ENCODE data around the gene COMTD1. TPM values are rescaled to one million over a fixed set of nuclear protein-coding genes. Genes with fewer than 3 reads are reported as not detected.
A peak's percentile ranks its signal among the peaks of the same experiment; 100 is the strongest.

Gene COMTD1
- total RNA-seq = 36.4 and 36.9 TPM in 2 replicates

DNA sequence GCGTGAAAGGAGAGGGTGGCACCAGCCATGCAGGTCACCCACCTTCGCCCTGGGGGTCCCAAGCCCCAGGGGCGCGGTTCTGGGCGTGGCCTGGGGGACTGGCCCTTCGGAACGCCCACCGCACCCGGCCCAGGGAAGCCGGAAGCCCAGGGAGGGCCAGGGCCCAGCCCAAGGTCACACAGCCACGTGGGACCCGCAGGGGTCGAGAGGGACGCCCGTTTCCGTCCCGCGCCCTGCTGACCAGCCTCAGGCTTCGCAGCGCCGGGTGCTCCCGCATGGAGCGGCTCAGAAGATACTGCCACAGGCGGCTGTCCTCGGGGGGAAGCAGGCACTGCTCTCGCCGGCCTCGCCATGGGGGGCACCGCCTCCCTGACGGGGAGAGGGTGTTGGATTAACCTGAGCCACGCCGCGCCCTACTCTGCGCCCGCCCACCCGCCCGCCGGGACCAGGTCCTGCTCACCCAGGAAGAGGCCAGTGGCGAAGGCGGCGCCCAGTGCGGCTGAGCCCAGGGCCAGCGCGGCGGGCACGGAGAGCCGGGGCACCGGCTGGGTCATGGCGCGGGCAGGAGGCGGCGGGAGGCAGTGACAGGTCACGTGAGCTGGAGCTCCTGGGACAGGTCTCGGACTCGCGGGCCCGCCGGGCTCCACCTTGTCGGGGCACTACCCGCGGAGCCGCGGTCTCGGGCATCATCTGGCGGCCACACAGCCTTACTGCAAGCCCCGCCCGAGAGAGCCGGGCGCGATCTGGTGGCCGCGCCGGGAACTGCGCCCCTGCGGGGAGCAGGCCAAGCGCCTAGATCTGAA, at the start of gene COMTD1:
Gene COMTD1 (minus strand): TSS at position 583 of the 803 bp plus-strand sequence. CDS start 29 bp downstream, at position 554.
- peak; percentile 91 for DNase-seq (ENCODE audit: low spot score)
- Mint-ChIP-seq H3K4me1 (ENCODE audit: low read depth) (peaks cover 27% of the 10 kb centered on the region), H3K27ac (peak within 1 kb of the TSS; percentile 93), H3K9me3 (no peaks in the 10 kb centered on the region), H3K36me3 (ENCODE audit: low read depth) (peaks cover 25% of the 10 kb centered on the region), H3K4me3 (peak within 1 kb of the TSS; percentile 84), H3K27me3 (ENCODE audit: insufficient read depth) (no peaks in the 10 kb centered on the region)
- intact Hi-C loops (cut with micrococcal nuclease) = loop anchor here (1.0 to 10.0 kb wide), 8 partner anchors 47 to 1386 kb away; partner anchors contain the start of genes CAMK2G and KAT6B

DNA sequence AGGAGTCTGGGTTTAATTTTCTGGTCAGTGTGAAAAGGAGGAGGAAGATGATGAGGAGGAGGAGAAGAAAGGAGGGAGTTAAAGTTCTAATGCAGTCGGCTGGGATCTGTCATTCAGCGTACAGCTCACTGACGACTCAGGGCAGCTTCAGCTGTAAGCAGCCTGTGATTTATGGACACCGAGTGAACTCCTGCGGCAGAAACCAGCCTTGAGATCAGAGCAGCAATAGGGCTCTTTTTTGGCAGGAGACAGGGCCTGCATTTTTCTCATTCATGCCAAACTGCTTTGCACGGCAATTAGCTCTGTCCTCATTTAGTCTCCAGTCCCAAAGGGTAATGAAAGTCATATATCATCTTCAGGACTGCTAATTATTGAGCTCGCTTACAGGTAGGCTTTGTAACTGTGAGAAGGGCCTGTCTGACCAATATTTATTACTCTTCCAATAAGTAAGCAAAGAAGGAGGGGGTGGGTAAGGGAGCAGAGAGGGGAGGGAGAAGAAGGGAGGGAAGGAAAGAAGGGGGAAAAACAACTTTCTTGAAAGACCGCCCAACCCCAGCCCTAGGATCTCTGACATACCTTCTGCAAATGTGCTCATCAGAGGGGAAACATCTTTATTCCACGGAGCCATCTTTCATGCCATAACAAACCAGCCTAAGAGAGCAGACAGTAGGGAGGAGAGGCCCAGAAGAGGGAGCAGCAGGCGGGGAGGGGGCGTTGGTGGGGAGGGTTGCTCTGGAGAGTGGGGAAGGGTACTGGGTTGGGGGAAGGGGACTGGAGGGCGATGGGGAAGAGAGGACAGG, 48.1 kb upstream of the COMTD1 start:
- no peaks in the 10 kb centered on the region for H3K36me3 Mint-ChIP-seq (ENCODE audit: low read depth)
- no peaks in the 10 kb centered on the region for H3K9me3 Mint-ChIP-seq
- no peak overlapping the region for H3K27ac Mint-ChIP-seq
- no peak for DNase-seq (ENCODE audit: low spot score)
- H3K4me3 Mint-ChIP-seq = no peak overlapping the region
- H3K27me3 Mint-ChIP-seq (ENCODE audit: insufficient read depth) = peaks cover 10% of the 10 kb centered on the region
- intact Hi-C loops (cut with micrococcal nuclease) = no loop called here
- H3K4me1 Mint-ChIP-seq (ENCODE audit: low read depth) = no peaks in the 10 kb centered on the region

DNA sequence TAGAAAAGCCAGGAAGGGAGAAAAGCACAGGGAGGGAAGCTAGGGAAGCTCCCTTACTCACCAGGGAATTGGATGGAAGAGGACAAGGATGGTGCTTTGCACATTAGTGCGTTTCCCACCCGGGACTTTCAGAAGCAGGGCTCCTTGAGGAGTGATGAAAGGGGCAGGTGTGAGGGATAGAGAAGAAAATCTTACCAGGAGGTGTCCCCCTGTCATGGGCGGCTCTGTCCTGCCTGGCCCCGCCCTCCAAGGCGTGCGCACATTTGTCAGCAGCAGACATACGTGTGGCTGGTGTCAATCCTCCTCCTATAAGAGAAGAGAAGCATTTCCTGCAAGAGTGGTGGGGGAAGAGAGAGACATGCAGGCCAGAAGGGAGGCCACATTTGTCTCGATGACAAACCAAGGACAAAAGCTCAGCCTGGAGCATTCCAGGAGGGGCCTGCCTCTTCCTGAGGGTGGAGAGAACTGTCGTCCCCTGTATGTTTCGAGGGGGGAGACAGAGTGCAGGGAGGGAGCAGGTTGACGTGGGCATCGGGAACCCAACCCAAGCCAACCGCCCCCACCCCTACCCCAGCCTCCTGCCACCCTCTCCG, 47.4 kb upstream of the COMTD1 start:
- Mint-ChIP-seq H3K4me1 (ENCODE audit: low read depth) (no peaks in the 10 kb centered on the region), H3K27me3 (ENCODE audit: insufficient read depth) (peaks cover 12% of the 10 kb centered on the region), H3K4me3 (no peak overlapping the region), H3K9me3 (no peaks in the 10 kb centered on the region), H3K27ac (no peak overlapping the region), H3K36me3 (ENCODE audit: low read depth) (no peaks in the 10 kb centered on the region)
- intact Hi-C loops (cut with micrococcal nuclease) = no loop called here
- no peak for DNase-seq (ENCODE audit: low spot score)

DNA sequence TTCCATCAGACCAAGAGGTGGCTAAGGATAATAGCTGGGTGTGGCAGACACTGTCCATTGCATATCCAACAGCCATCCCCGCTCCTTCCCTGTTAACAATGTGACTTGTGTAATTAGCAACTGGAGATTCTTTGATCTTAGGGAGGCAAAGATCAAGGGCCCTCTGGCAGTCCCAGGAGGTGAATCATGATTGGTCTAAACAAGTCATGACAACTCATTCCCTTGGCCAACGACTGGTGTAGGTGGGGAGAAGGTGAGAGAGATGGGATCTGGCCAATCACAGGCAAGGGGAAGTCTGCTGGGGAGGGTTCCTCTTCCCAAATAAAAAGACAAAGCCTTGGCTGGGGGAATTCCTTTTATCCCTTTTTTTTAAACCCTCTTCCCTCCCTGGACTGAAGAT, 46.2 kb upstream of the COMTD1 start:
- DNase-seq (ENCODE audit: low spot score) = no peak
- Mint-ChIP-seq H3K36me3 (ENCODE audit: low read depth) (no peaks in the 10 kb centered on the region), H3K27me3 (ENCODE audit: insufficient read depth) (peaks cover 12% of the 10 kb centered on the region), H3K4me1 (ENCODE audit: low read depth) (no peaks in the 10 kb centered on the region), H3K27ac (no peak overlapping the region), H3K9me3 (no peaks in the 10 kb centered on the region), H3K4me3 (no peak overlapping the region)
- intact Hi-C loops (cut with micrococcal nuclease) = no loop called here

DNA sequence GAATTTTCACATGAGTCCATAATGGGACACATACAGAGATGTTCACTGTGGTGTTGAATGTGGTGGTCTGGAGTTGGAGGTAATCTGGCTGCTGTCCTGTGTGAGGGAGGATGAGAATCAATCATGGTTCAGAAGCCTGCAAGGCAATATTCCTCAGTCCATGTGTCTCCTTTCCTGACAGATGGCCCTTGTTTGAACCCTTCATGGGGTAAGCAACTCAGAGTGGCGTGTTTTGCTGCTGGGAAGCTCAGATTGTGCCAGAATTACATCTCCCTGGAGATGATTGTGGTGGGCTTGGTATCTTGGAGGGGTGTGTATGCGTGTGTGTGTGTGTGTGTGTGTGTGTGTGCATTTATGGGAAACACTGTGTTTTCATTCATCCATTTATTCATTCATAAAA, 44.5 kb upstream of the COMTD1 start:
- peaks cover 10% of the 10 kb centered on the region for H3K27me3 Mint-ChIP-seq (ENCODE audit: insufficient read depth)
- no peaks in the 10 kb centered on the region for H3K9me3 Mint-ChIP-seq
- no peaks in the 10 kb centered on the region for H3K36me3 Mint-ChIP-seq (ENCODE audit: low read depth)
- no peaks in the 10 kb centered on the region for H3K4me1 Mint-ChIP-seq (ENCODE audit: low read depth)
- H3K27ac Mint-ChIP-seq = no peak overlapping the region
- no peak overlapping the region for H3K4me3 Mint-ChIP-seq
- no peak for DNase-seq (ENCODE audit: low spot score)
- intact Hi-C loops (cut with micrococcal nuclease) = no loop called here

DNA sequence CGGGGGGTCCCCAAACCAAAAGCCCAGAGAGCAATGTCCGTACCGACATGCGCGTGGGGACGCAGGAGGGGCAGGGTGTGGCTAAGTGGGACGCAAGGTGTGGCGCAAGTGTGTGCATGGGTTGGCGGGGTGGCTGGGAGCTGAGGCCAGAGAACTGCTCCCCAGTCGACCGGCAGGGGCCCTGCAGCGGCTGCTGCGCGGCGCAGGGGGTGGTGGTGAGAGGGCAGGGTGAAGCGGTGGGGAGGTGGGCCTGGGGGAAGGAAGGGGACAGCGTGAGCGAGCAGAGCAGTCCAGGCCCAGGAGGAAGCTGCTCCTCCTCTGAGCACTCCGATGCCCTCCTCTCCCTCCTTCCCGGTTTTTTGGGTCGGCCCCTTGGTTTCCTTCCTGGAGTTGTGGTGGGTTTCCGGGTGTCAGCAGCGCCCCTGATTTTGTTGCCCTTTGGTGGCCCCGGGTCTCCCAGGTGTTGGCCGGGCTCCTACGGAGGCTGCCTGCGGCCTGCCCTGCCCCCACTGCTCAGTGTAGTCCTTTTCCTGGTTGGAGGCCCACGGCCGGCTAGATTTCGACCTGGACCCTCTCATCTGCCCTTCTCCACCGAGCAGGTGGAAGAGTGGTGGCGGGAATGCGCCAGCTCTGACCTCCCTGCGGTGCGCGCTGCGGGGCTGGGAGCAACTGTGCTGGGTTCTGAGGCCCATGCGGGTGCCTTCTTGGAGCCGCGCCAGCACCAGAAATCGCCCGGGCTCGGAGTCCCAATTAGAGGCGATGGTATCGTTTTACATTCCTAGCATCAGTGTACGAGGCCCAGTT, 40.5 kb upstream of the COMTD1 start:
- Mint-ChIP-seq H3K4me3 (no peak overlapping the region), H3K27me3 (ENCODE audit: insufficient read depth) (peaks cover 8% of the 10 kb centered on the region), H3K4me1 (ENCODE audit: low read depth) (no peaks in the 10 kb centered on the region), H3K36me3 (ENCODE audit: low read depth) (no peaks in the 10 kb centered on the region), H3K9me3 (no peaks in the 10 kb centered on the region), H3K27ac (no peak overlapping the region)
- intact Hi-C loops (cut with micrococcal nuclease) = no loop called here
- no peak for DNase-seq (ENCODE audit: low spot score)

DNA sequence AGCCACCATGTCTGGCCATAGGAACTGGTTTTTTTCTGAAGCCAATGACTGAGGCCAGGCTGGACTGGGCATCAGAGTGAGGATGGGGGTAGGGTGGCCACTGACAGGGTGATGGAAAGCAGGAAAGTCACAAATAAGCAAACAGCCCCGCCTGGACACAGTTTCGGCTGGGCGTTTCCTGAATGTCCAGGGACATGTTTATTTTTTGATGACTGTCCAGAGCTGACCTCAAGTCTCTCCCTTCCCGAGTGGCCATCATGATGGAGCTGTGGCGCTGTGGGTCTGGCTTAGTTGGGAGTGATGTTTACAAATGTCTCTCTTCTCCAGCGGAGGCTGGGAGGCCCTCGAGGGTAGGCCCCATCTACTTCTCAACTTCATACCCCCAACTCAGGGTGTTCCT, 37.1 kb upstream of the COMTD1 start:
- Mint-ChIP-seq H3K27me3 (ENCODE audit: insufficient read depth) (peaks cover 5% of the 10 kb centered on the region), H3K27ac (no peak overlapping the region), H3K4me3 (no peak overlapping the region), H3K4me1 (ENCODE audit: low read depth) (no peaks in the 10 kb centered on the region), H3K9me3 (no peaks in the 10 kb centered on the region), H3K36me3 (ENCODE audit: low read depth) (no peaks in the 10 kb centered on the region)
- intact Hi-C loops (cut with micrococcal nuclease) = no loop called here
- no peak for DNase-seq (ENCODE audit: low spot score)

DNA sequence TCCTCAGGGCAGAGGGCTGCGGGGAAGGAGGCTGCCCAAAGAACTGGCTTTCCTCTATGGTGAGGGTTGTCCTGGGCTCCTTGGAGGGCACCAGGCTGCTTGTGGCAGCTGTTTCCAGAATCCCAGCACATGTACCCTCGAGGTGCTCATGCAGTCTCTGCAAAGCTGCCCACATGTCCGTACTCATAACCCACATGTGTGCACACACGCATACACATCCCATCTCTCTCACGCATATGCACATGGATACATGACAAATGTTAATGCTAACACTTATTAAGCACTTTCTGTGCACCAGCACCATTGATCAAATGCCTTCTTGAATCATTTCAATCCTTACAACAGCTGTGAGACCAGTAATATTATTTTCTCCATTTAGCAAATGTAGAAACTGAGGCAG, 36.3 kb upstream of the COMTD1 start:
- Mint-ChIP-seq H3K4me1 (ENCODE audit: low read depth) (no peaks in the 10 kb centered on the region), H3K27me3 (ENCODE audit: insufficient read depth) (peaks cover 5% of the 10 kb centered on the region), H3K9me3 (no peaks in the 10 kb centered on the region), H3K4me3 (no peak overlapping the region), H3K36me3 (ENCODE audit: low read depth) (no peaks in the 10 kb centered on the region), H3K27ac (no peak overlapping the region)
- intact Hi-C loops (cut with micrococcal nuclease) = no loop called here
- DNase-seq (ENCODE audit: low spot score) = no peak

DNA sequence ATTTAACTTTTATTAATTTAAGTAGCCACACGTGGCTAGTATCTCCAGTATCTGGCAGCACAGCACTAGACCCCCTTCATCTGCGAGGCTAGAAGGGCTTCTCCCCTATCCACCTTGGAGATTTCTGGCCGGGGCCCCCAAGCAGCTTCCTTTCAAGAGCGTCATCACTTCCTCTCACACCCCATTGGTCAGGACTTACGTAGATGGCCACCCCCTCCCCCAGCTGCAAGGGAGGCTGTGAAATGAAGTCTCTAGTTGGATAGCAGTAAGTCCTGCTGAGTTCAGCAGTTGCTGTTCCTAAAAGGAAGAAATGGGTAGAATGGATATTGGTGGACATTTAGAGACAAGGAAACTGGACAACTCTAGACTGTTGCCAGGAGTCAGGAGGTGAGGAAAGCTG, 33.8 kb upstream of the COMTD1 start:
- DNase-seq (ENCODE audit: low spot score) = no peak
- Mint-ChIP-seq H3K27ac (no peak overlapping the region), H3K4me3 (no peak overlapping the region), H3K36me3 (ENCODE audit: low read depth) (no peaks in the 10 kb centered on the region), H3K27me3 (ENCODE audit: insufficient read depth) (peaks cover 5% of the 10 kb centered on the region), H3K4me1 (ENCODE audit: low read depth) (no peaks in the 10 kb centered on the region), H3K9me3 (no peaks in the 10 kb centered on the region)
- intact Hi-C loops (cut with micrococcal nuclease) = no loop called here

DNA sequence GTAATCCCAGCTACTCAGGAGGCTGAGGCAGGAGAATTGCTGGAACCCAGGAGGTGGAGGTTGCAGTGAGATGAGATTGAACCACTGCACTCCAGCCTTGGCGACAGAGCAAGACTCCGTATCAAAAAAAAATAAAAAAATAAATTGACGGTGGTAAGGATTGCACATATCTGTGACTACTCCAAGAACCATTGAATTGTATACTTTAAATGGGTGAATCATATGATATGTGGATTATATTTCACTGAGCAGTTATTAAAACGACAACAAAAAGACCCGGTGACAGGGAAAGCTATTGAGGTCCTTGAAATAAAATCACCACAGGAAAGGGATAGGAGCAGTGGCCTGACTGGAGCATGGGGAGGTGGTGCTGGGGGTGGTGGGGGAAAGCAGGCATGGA, 31.2 kb upstream of the COMTD1 start:
- H3K27ac Mint-ChIP-seq = no peak overlapping the region
- H3K36me3 Mint-ChIP-seq (ENCODE audit: low read depth) = no peaks in the 10 kb centered on the region
- intact Hi-C loops (cut with micrococcal nuclease) = no loop called here
- no peak overlapping the region for H3K4me3 Mint-ChIP-seq
- no peaks in the 10 kb centered on the region for H3K9me3 Mint-ChIP-seq
- peaks cover 2% of the 10 kb centered on the region for H3K27me3 Mint-ChIP-seq (ENCODE audit: insufficient read depth)
- no peak for DNase-seq (ENCODE audit: low spot score)
- no peaks in the 10 kb centered on the region for H3K4me1 Mint-ChIP-seq (ENCODE audit: low read depth)

DNA sequence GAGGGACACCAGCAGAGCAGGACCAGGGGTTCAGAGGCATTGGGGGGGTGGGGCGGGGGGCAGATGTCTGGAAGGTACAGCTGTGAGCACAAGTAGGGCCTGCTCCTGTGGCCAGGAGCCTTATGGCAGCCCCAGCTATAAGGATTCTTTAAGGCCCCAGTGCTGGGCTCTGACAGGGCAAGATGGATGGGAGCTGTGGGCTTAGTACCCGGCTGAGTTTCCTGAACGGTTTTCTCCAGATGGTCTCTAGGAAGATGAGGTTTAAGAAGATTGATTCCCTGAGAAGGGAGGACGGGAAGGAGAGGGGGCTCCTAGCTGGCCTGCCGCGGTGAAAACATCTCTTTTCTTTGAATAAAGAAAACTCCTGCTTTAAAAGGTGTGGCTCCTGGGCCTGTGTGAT, 30.1 kb upstream of the COMTD1 start:
- H3K4me3 Mint-ChIP-seq = no peak overlapping the region
- H3K27ac Mint-ChIP-seq = no peak overlapping the region
- H3K9me3 Mint-ChIP-seq = no peaks in the 10 kb centered on the region
- no peak for DNase-seq (ENCODE audit: low spot score)
- peaks cover 2% of the 10 kb centered on the region for H3K27me3 Mint-ChIP-seq (ENCODE audit: insufficient read depth)
- no peaks in the 10 kb centered on the region for H3K4me1 Mint-ChIP-seq (ENCODE audit: low read depth)
- no peaks in the 10 kb centered on the region for H3K36me3 Mint-ChIP-seq (ENCODE audit: low read depth)
- intact Hi-C loops (cut with micrococcal nuclease) = no loop called here

DNA sequence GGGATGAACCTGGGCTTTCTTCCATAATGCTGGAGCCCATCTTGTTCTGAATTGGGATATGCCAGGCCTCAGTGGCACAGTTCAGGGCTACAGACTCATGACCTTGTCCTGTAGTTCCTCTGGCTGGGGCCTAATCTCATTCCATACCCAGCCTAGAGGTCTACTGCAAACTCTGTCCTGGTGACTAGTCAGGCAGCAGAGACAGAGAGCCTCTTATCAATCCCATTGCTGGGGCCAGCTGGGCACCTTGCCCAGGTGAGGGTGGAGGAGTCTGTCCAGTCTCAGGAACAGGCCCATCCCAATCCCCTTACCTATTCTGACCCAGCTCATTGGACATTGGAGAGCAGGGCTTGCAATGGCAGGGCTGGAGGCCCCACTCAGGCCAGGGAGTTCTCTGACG, 28.0 kb upstream of the COMTD1 start:
- H3K27ac Mint-ChIP-seq = no peak overlapping the region
- no peak for DNase-seq (ENCODE audit: low spot score)
- intact Hi-C loops (cut with micrococcal nuclease) = no loop called here
- H3K27me3 Mint-ChIP-seq (ENCODE audit: insufficient read depth) = no peaks in the 10 kb centered on the region
- H3K4me1 Mint-ChIP-seq (ENCODE audit: low read depth) = no peaks in the 10 kb centered on the region
- peaks cover 7% of the 10 kb centered on the region for H3K9me3 Mint-ChIP-seq
- no peaks in the 10 kb centered on the region for H3K36me3 Mint-ChIP-seq (ENCODE audit: low read depth)
- no peak overlapping the region for H3K4me3 Mint-ChIP-seq
